DOHH2 (cell line): ENCODE measurements around the gene DPP10.

ENCODE experiments used
- CTCF ChIP-seq: fragments of 200-600 bp; sonication (generic); IDR thresholded peaks from one replicate; pipeline ENCODE4 v1.5.1; 2014; ENCODE audit warnings: antibody characterized with exemption, mild to moderate bottlenecking, low read depth, low read length; ENCODE audit not compliant: poor library complexity, severe bottlenecking
- EZH2phosphoT487 ChIP-seq: fragments of 200-600 bp; sonication (generic); IDR thresholded peaks from 2 replicates; pipeline ENCODE4 v1.6.1; 2017; ENCODE audit warnings: borderline replicate concordance, mild to moderate bottlenecking, antibody characterized with exemption, low read length, moderate library complexity, mixed read lengths

GRCh38 chr2:114507744-114508143, 65.3 kb downstream of the DPP10 start:
- TF ChIP-seq CTCF = no peak
- TF ChIP-seq EZH2phosphoT487 = no peak
